GM12878 (cell line): ENCODE results near the gene GTF3C1. TPM values are rescaled to one million over a fixed set of nuclear protein-coding genes. Genes with fewer than 3 reads are reported as not detected.

Experiments used
- ATAC-seq: fragments of 200-7000 bp; cut with Tn5 transposase; 3 replicates; pipeline ENCODE4 v1.9.1; 2020; ENCODE audit warnings: mild to moderate bottlenecking, moderate library complexity
- BruUV-seq: library from RNA; stranded (reverse); fragments of 400-500 nt; replicated peaks from 2 replicates; lab custom pipeline; 2021; lab: Mats Ljungman, UMichigan
- CTCF ChIA-PET: fragments of 300-600 bp; sonication (Branson Sonifier 250); formaldehyde crosslinking; extraction: SDS; loops from one replicate; lab custom pipeline; 2021; ENCODE audit warnings: inconsistent platforms; lab: Yijun Ruan, JAX
- POLR2A ChIA-PET: fragments of 350-600 bp; formaldehyde crosslinking; extraction: SDS; loops from one replicate; lab custom pipeline; 2021; ENCODE audit warnings: inconsistent platforms; lab: Charles Lee
- RAD21 ChIA-PET: fragments of 300-600 bp; sonication (Branson Sonifier 250); formaldehyde crosslinking; loops from one replicate; lab custom pipeline; 2023; ENCODE audit warnings: antibody characterized with exemption; ENCODE audit not compliant: unreplicated experiment; lab: Charles Lee
- SMC1A ChIA-PET: fragments of 300-600 bp; sonication (Branson Sonifier 250); formaldehyde crosslinking; loops from one replicate; lab custom pipeline; 2023; ENCODE audit not compliant: unreplicated experiment, uncharacterized antibody; lab: Charles Lee
- DNase-seq: peaks from one replicate; pipeline ENCODE4 v3.0.0-alpha.2; 2011; ENCODE audit warnings: low read depth, low spot score
- FAIRE-seq: peaks from 3 replicates; lab custom pipeline; 2011; peaks lifted over from hg19 to GRCh38; lab: Jason Lieb, UNC
- H2AFZ ChIP-seq: 2 replicates; pipeline ENCODE4 v1.6.0; 2011; ENCODE audit warnings: low read depth, low read length, control low read depth; ENCODE audit not compliant: control insufficient read depth
- H3K27ac ChIP-seq: 2 replicates; pipeline ENCODE4 v1.5.1; 2011; ENCODE audit warnings: control low read depth; ENCODE audit not compliant: control insufficient read depth, insufficient read depth
- H3K27me3 ChIP-seq, 2 experiments: replicated peaks in 1 of 2; 2 replicates each; pipeline versions ENCODE4 v1.6.0 to v1.6.1; 2011; ENCODE audit warnings: low read length in 1 of 2; ENCODE audit not compliant: control insufficient read depth in 2 of 2, insufficient read depth in 2 of 2
- H3K36me3 ChIP-seq, 2 experiments: 2 replicates each; pipeline ENCODE4 v1.5.1; 2011; ENCODE audit warnings: low read length in 1 of 2; ENCODE audit not compliant: control insufficient read depth in 2 of 2, insufficient read depth in 2 of 2
- H3K4me1 ChIP-seq: 2 replicates; pipeline ENCODE4 v1.6.1; 2011; ENCODE audit warnings: mild to moderate bottlenecking, low read length, moderate library complexity, mixed read lengths; ENCODE audit not compliant: control insufficient read depth, insufficient read depth
- H3K4me2 ChIP-seq: 2 replicates; pipeline ENCODE4 v1.6.0; 2011; ENCODE audit warnings: control low read depth; ENCODE audit not compliant: control insufficient read depth, insufficient read depth
- H3K4me3 ChIP-seq: fragments of 200-600 bp; sonication (generic); 2 replicates; pipeline ENCODE4 v1.5.1; 2016
- H3K79me2 ChIP-seq: 2 replicates; pipeline ENCODE4 v1.6.0; 2011; ENCODE audit warnings: low read length; ENCODE audit not compliant: control insufficient read depth, insufficient read depth
- H3K9ac ChIP-seq: 2 replicates; pipeline ENCODE4 v1.8.0; 2011; ENCODE audit warnings: low read length, control low read depth, mixed read lengths; ENCODE audit not compliant: control insufficient read depth, insufficient read depth
- H3K9me3 ChIP-seq: replicated peaks from 3 replicates; pipeline ENCODE4 v1.5.1; 2011; ENCODE audit warnings: mild to moderate bottlenecking, low read length; ENCODE audit not compliant: control insufficient read depth, insufficient read depth
- H4K20me1 ChIP-seq: 2 replicates; pipeline ENCODE4 v1.6.0; 2011; ENCODE audit not compliant: control insufficient read depth, insufficient read depth
- BCL3 ChIP-seq: IDR thresholded peaks from 2 replicates; pipeline ENCODE4 v1.6.1; 2011; ENCODE audit warnings: borderline replicate concordance, low read depth, mild to moderate bottlenecking, moderate library complexity, low read length; ENCODE audit not compliant: insufficient read depth, poor library complexity, severe bottlenecking
- BMI1 ChIP-seq: fragments of 450-650 bp; IDR thresholded peaks from 2 replicates; pipeline ENCODE4 v1.6.1; 2016; ENCODE audit warnings: mild to moderate bottlenecking, moderate library complexity, borderline replicate concordance
- CEBPB ChIP-seq, 2 experiments: fragments of 150-350 bp in 1 of 2; IDR thresholded peaks; 2 replicates each; pipeline ENCODE4 v1.6.1; 2012 to 2014; ENCODE audit warnings: low read depth in 2 of 2, low read length in 2 of 2, borderline replicate concordance in 1 of 2, inconsistent platforms in 1 of 2
- CHD2 ChIP-seq: IDR thresholded peaks from 2 replicates; pipeline ENCODE4 v1.6.1; 2011; ENCODE audit warnings: low read depth, low read length, improper control_type of control experiment, borderline replicate concordance
- EED ChIP-seq: sonication (generic); IDR thresholded peaks from 2 replicates; pipeline ENCODE4 v1.6.1; 2016; ENCODE audit warnings: antibody characterized with exemption, low read depth
- ETV6 ChIP-seq, 2 experiments: fragments of 450-650 bp in 1 of 2; IDR thresholded peaks in 1 of 2; conservative IDR thresholded peaks in 1 of 2; 2 replicates each; pipeline ENCODE4 v1.6.1; 2014; ENCODE audit warnings: antibody characterized with exemption in 1 of 2, borderline replicate concordance in 1 of 2, low read depth in 1 of 2, mild to moderate bottlenecking in 1 of 2, moderate library complexity in 1 of 2
- HDAC2 ChIP-seq: fragments of 200-600 bp; sonication (generic); IDR thresholded peaks from 2 replicates; pipeline ENCODE4 v1.6.1; 2017
- IKZF1 ChIP-seq: fragments of 450-650 bp; conservative IDR thresholded peaks from 2 replicates; pipeline ENCODE4 v1.6.1; 2017; ENCODE audit warnings: antibody characterized with exemption, mild to moderate bottlenecking
- MXI1 ChIP-seq: fragments of 150-350 bp; IDR thresholded peaks from 2 replicates; pipeline ENCODE4 v1.6.1; 2011; ENCODE audit warnings: low read depth, mild to moderate bottlenecking, inconsistent platforms, low read length, improper control_type of control experiment
- PAX5 ChIP-seq: IDR thresholded peaks from 2 replicates; pipeline ENCODE4 v1.6.1; 2011; ENCODE audit warnings: low read depth, low read length, borderline replicate concordance
- PAX8 ChIP-seq: fragments of 450-650 bp; IDR thresholded peaks from 2 replicates; pipeline ENCODE4 v1.6.1; 2017; ENCODE audit warnings: mild to moderate bottlenecking, moderate library complexity
- SMAD1 ChIP-seq: fragments of 450-650 bp; IDR thresholded peaks from 2 replicates; pipeline ENCODE4 v1.6.1; 2018; ENCODE audit warnings: mild to moderate bottlenecking, low read depth; ENCODE audit not compliant: partially characterized antibody
- TAF1 ChIP-seq: IDR thresholded peaks from 2 replicates; pipeline ENCODE4 v1.6.1; 2011; ENCODE audit warnings: mild to moderate bottlenecking, low read depth, low read length, borderline replicate concordance
- TCF12 ChIP-seq: IDR thresholded peaks from 2 replicates; pipeline ENCODE4 v1.6.1; 2011; ENCODE audit warnings: low read depth, mild to moderate bottlenecking, low read length
- WRNIP1 ChIP-seq: IDR thresholded peaks from 2 replicates; pipeline ENCODE4 v1.6.1; 2011; ENCODE audit warnings: low read depth, low read length, improper control_type of control experiment, borderline replicate concordance
- ZNF622 ChIP-seq: fragments of 450-650 bp; IDR thresholded peaks from 2 replicates; pipeline ENCODE4 v1.6.1; 2017; ENCODE audit warnings: mild to moderate bottlenecking, inconsistent platforms
- WGBS: methylation state at CpG from one replicate; pipeline ENCODE4 v1.1.6; 2016; ENCODE audit warnings: low lambda C conversion rate; ENCODE audit not compliant: insufficient replicate concordance, insufficient coverage; ENCODE audit errors: missing lambda C conversion rate; 5-methylcytosine and 5-hydroxymethylcytosine counted together
- in situ Hi-C: fragments of 300-500 bp; cut with MboI; formaldehyde crosslinking; loops from 9 replicates; pipeline ENCODE4 v1.14.3; 2018; ENCODE audit warnings: mixed read lengths
- intact Hi-C: fragments of 100-400 bp; cut with micrococcal nuclease; formaldehyde crosslinking; loops from one replicate; pipeline ENCODE4 v1.14.2; 2022; ENCODE audit not compliant: unreplicated experiment
- polyA plus RNA-seq, 11 experiments: library from polyadenylated mRNA; depleted of rRNA in 4 of 11; unstranded in 6 of 11; stranded (reverse) in 5 of 11; fragments of >200 nt; fragmentation: Nextera tagmentation in 4 of 11; fragmentation: Illumina TruSeq in 1 of 11; extraction: Ambion mirVana in 4 of 11; extraction: Trizol in 1 of 11; gene quantifications; 1 replicate in 1 of 11; 2 replicates in 10 of 11; pipeline versions ENCODE4 v1.2.1 to v1.2.3, GENCODE V29; 2011 to 2016; ENCODE audit warnings: inconsistent platforms in 2 of 11, missing spikeins in 2 of 11, low read depth in 1 of 11
- total RNA-seq, 4 experiments: library from RNA; depleted of rRNA in 3 of 4; stranded (reverse); fragments of >200 nt in 3 of 4; fragmentation: Illumina TruSeq in 1 of 4; extraction: Trizol in 1 of 4; gene quantifications; 2 replicates each; pipeline versions ENCODE4 v1.2.1 to v1.2.3, GENCODE V29; 2013 to 2021
- TF ChIP-seq, protein P1 (sequence below): fragments of 150-350 bp; IDR thresholded peaks from 2 replicates; pipeline ENCODE4 v1.6.1; 2014; ENCODE audit warnings: mild to moderate bottlenecking, low read depth, low read length

GTF3C1 gene
- total and polyA plus RNA-seq, 10 of the 15 experiments (the other 5 are each of a cell fraction or from before 2014, with no cell fraction given): 0.98 to 60.9 (median 34.3) TPM

DNA sequence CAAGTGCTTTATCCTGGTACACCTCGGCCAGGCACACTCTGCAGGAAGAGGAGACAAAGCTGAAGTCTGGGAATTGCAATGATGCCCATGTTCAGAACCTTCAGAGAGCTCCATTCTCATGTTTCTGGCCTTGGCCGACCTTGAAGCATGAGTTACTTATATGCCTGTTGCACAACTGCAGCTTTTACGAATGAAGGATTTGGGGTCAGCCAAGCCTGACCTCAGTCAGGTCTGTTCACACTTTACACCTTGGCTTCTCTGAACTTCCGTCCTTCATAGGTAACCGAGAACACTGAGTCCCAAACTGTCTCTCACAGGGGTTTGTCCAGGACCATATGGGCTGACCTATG, 66.7 kb downstream of the GTF3C1 start:
- DNase-seq (no peak), FAIRE-seq (no peak), ATAC-seq (no peak)
- Histone ChIP-seq H2AFZ (no peak overlapping the region), H3K9me3 (no peaks in the 10 kb centered on the region), H4K20me1 (no peaks in the 10 kb centered on the region), H3K4me1 (no peaks in the 10 kb centered on the region), H3K4me2 (no peak overlapping the region), H3K27ac (no peak overlapping the region), H3K4me3 (no peak overlapping the region), H3K27me3 (no peaks in the 10 kb centered on the region), H3K79me2 (no peaks in the 10 kb centered on the region), H3K9ac (no peak overlapping the region), H3K36me3 (peaks cover 30 to 39% of the 10 kb centered on the region in 2 experiments)
- POLR2A ChIA-PET: no interaction called here
- TF ChIP-seq ZNF622: no peak
- no peak for TF ChIP-seq EED
- TF ChIP-seq CHD2: no peak
- no peak for TF ChIP-seq BMI1
- no peak for TF ChIP-seq BCL3
- in situ Hi-C loops: no loop called here
- no TSS peak for BruUV-seq
- WGBS: 98% methylated on average over 5 of the region's 5 CpGs
- intact Hi-C loops: no loop called here
- RAD21 ChIA-PET: no interaction called here
- CTCF ChIA-PET: no interaction called here
- SMC1A ChIA-PET: no interaction called here

DNA sequence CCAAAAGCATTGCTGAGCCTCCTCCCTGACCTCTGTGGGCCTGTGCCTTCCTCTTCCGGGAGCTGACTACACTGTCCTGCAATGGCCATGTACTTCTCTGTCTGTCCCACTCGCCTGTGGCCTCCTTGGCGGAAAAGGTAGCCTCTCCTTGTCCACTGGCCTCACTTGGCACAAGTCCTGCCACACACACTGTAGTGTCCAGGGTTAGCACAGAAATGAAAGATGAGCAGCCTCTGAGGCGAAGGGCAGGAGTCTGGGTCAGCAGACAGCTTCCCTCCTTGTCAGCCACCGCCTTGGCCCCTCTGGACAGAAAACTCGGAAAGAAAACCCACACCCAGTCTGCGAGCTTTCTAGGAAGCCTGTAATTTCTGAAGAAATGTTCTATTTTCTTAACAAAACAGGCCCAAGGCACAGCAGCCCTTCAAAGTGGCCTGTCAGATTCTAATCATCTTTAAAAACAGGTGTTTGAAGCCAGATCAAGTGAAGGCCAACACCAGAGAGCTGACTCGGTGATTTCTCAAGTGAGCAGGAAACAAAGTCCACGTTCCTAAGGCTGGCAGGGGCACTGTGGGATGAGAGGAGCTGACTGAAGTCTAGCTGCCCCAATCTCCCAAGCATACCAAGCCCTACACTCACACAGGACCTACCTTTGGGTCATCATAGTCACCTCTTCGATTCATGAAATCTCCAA, 67.2 kb downstream of the GTF3C1 start:
- H4K20me1 ChIP-seq: no peaks in the 10 kb centered on the region
- ChIA-PET POLR2A (no interaction called here), SMC1A (no interaction called here), RAD21 (no interaction called here), CTCF (no interaction called here)
- H3K27ac ChIP-seq: no peak overlapping the region
- BruUV-seq: no TSS peak
- H3K27me3 ChIP-seq: no peaks in the 10 kb centered on the region
- H3K36me3 ChIP-seq: peaks cover 30 to 39% of the 10 kb centered on the region in 2 experiments
- ATAC-seq (no peak), DNase-seq (no peak), FAIRE-seq (no peak)
- H3K79me2 ChIP-seq: no peaks in the 10 kb centered on the region
- H3K9me3 ChIP-seq: no peaks in the 10 kb centered on the region
- no peaks in the 10 kb centered on the region for H3K4me1 ChIP-seq
- intact Hi-C loops (no loop called here), in situ Hi-C loops (no loop called here)
- WGBS: 92% methylated on average over 10 of the region's 10 CpGs
- no peak overlapping the region for H2AFZ ChIP-seq
- H3K4me2 ChIP-seq: no peak overlapping the region
- H3K9ac ChIP-seq: no peak overlapping the region
- no peak overlapping the region for H3K4me3 ChIP-seq
- TF ChIP-seq, protein P1, sequence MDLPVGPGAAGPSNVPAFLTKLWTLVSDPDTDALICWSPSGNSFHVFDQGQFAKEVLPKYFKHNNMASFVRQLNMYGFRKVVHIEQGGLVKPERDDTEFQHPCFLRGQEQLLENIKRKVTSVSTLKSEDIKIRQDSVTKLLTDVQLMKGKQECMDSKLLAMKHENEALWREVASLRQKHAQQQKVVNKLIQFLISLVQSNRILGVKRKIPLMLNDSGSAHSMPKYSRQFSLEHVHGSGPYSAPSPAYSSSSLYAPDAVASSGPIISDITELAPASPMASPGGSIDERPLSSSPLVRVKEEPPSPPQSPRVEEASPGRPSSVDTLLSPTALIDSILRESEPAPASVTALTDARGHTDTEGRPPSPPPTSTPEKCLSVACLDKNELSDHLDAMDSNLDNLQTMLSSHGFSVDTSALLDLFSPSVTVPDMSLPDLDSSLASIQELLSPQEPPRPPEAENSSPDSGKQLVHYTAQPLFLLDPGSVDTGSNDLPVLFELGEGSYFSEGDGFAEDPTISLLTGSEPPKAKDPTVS: no peak
- TF ChIP-seq TAF1 (no peak), TCF12 (no peak), WRNIP1 (no peak), IKZF1 (no peak), ETV6 (conservative IDR thresholded peaks at IDR 0.05 in 1 of 2, IDR thresholded peaks at IDR 0.05 in 1 of 2; ENCODE audit: borderline replicate concordance in 1 of 2, low read depth in 1 of 2) (no peak), CEBPB (IDR thresholded peaks at IDR 0.05; ENCODE audit: borderline replicate concordance in 1 of 2, low read depth in 2 of 2, low read length in 2 of 2) (no peak), HDAC2 (no peak), PAX5 (no peak), MXI1 (no peak), PAX8 (no peak), SMAD1 (no peak)
